Heart left ventricle (tissue), 13 donors: Measurements from ENCODE around the gene NDUFV1.

Source experiments
- CTCF ChIP-seq, 12 donors: fragments of 200-600 bp; sonication (generic) in 4 of 12; IDR thresholded peaks; one replicate each; pipeline versions ENCODE4 v1.5.0 to v1.8.0; 2018 to 2022; ENCODE audit warnings: antibody characterized with exemption in 12 of 12, mild to moderate bottlenecking in 5 of 12
- POLR2A ChIP-seq, 2 donors: fragments of 450-650 bp; IDR thresholded peaks; one replicate each; pipeline ENCODE4 v1.6.1; 2017; ENCODE audit warnings: antibody characterized with exemption in 2 of 2, mild to moderate bottlenecking in 2 of 2, moderate library complexity in 2 of 2
- donor health status: ischemic (EF 13 %, LVEDD 7.1; RV severe dilation, severe dysfunction).
- donor health status: DM: no; HTN: yes; CAD: no.
- donor health status: DM: no; HTN: no; CAD: no.
- donor health status: ischemic (EF 25% LVEDD 6.9; RV normal size, moderate dysfunction).
- donor health status: ischemic (EF 25% LVEDD 5.7; RV mildly dilated, moderate dysfunction).
- donor health status: ischemic (EF 35%, LVEDD 5.7; RV mildly dilated, moderate dysfunction).
- donor health status: nonischemic (EF 11% LVEDD 7.7; RV severe dilation, severe dysfunction).
- donor health status: DM: yes; HTN: yes; CAD: no.
- donor health status: PGD.
- donor health status: ischemic (EF 29% LVEDD 5.4; RV normal size, mild dysfunction).
- donor health status: nonischemic (EF 23%, LVEDD 6.1; RV moderate dilation, normal function).

- TF ChIP-seq CTCF (IDR thresholded peaks at IDR 0.05) = no peak
- no peak for TF ChIP-seq POLR2A (IDR thresholded peaks at IDR 0.05)
These were observed 21.3 kb downstream of the NDUFV1 start for GRCh38 chr11:67627812-67628624.
